Pancreas (tissue), 10 donors: ENCODE results near the gene IGFL4. TPM values are rescaled to one million over a fixed set of nuclear protein-coding genes. Genes with fewer than 3 reads are reported as not detected.
"Not testable (repeated sequence)": the region's sequence is repeated elsewhere in the genome, so short reads cannot be mapped to it uniquely, and the experiment has no call there.

ENCODE experiments used
- ATAC-seq, 4 donors: fragments of 200-7000 bp; cut with Tn5 transposase; one replicate each; pipeline versions ENCODE4 v1.8.0 to v1.9.1; 2020; ENCODE audit warnings: mild to moderate bottlenecking in 4 of 4, moderate library complexity in 4 of 4
- DNase-seq, 6 donors: peaks; one replicate each; pipeline ENCODE4 v3.0.0-alpha.2; 2020
- FAIRE-seq: peaks from 2 replicates; lab custom pipeline; 2012; peaks lifted over from hg19 to GRCh38; lab: Jason Lieb, UNC
- H3K27ac ChIP-seq, 4 donors: fragments of 200-600 bp; sonication (generic); 1 replicate in 3 of 4; 2 replicates in 1 of 4; pipeline versions ENCODE4 v1.5.0 to v1.8.0; 2020
- H3K27me3 ChIP-seq, 4 donors: fragments of 200-600 bp; one replicate each; pipeline ENCODE4 v1.8.0; 2021
- H3K36me3 ChIP-seq, 3 donors: fragments of 200-600 bp; sonication (generic) in 1 of 3; one replicate each; pipeline versions ENCODE4 v1.5.0 to v1.8.0; 2020 to 2021
- H3K4me1 ChIP-seq, 3 donors: fragments of 200-600 bp; one replicate each; pipeline ENCODE4 v1.8.0; 2021
- H3K4me3 ChIP-seq, 4 donors: fragments of 200-600 bp; sonication (generic) in 2 of 4; one replicate each; pipeline versions ENCODE4 v1.5.0 to v1.8.0; 2020 to 2021
- H3K9me3 ChIP-seq, 4 donors: fragments of 200-600 bp; one replicate each; pipeline ENCODE4 v1.8.0; 2021
- CTCF ChIP-seq, 4 donors: fragments of 200-600 bp; sonication (generic) in 3 of 4; IDR thresholded peaks; one replicate each; pipeline versions ENCODE4 v1.5.0 to v1.8.0; 2021; ENCODE audit warnings: antibody characterized with exemption in 4 of 4
- WGBS, 2 donors: extraction: QIAGEN DNeasy Blood & Tissue Kit; methylation state at CpG; one replicate each; pipeline ENCODE4 v1.1.7; 2013; 5-methylcytosine and 5-hydroxymethylcytosine counted together
- intact Hi-C, 3 donors: fragments of 100-400 bp; cut with DNase I; formaldehyde crosslinking; loops; one replicate each; pipeline versions ENCODE4 v1.11.1 to v1.14.2; 2022
- polyA plus RNA-seq, 2 donors: library from polyadenylated mRNA; stranded (reverse); fragments of 200-250 nt; gene quantifications; one replicate each; pipeline ENCODE4 v1.2.3, GENCODE V29; 2013
- total RNA-seq, 6 donors: library from RNA; stranded (reverse); fragmentation: NEBNext Ultra II Directional in 4 of 6; extraction: Animal tissue kit (Norgen Biotek cat#: 25700) in 4 of 6; gene quantifications; one replicate each; pipeline versions ENCODE4 v1.2.1 to v1.2.4, GENCODE V29; 2021 to 2023
- donor health status: healthy with polysubstance abuse.
- donor health status: DM: no; HTN: no; CAD: no; lungs with moderate emphysema.
- donor health status: DM: no; HTN: no; CAD: no.
- donor health status: control.
- donor health status: control.
- donor health status: Bipolar disorder and iron deficiency.
- donor health status: DM: yes; HTN: yes; CAD: no.
- donor health status: DM: no; HTN: no; CAD: no.
- donor health status: DM: no; HTN: no; CAD: no.
- donor health status: DM: yes; HTN: yes; CAD: no.

The IGFL4 gene
- total and polyA plus RNA-seq, 8 donors = 0.04 to 0.28 (median 0.18) TPM; not detected in 4

- H3K36me3 ChIP-seq, FAIRE-seq, H3K4me3 ChIP-seq, H3K4me1 ChIP-seq, H3K9me3 ChIP-seq, intact Hi-C loops, H3K27ac ChIP-seq: not testable (repeated sequence)
- peak in 3 of 4 donors; percentile 18 to 38 (median 28) for TF ChIP-seq CTCF (IDR thresholded peaks at IDR 0.05)
- WGBS, 2 donors = 23 to 24% methylated on average over 34 to 43 of the region's 71 CpGs
- H3K27me3 ChIP-seq = peaks cover 0 to 26% (median 10%) of the 10 kb centered on the region in 4 donors
- DNase-seq = peak in 4 of 6 donors; percentile 20 to 47 (median 43)
- ATAC-seq = peak; percentile 62 to 87 (median 82)
Measured at GRCh38 chr19:46078573-46079332, 38.0 kb upstream of the IGFL4 start.

- DNase-seq (no peak), ATAC-seq (no peak), FAIRE-seq (peak; percentile 20)
- Histone ChIP-seq H3K4me1 (peaks cover 0 to 6% (median 0%) of the 10 kb centered on the region in 3 donors), H3K4me3 (peak overlapping the region in 1 of 4 donors; percentile 39), H3K36me3 (no peaks in the 10 kb centered on the region), H3K27ac (no peak overlapping the region), H3K9me3 (no peaks in the 10 kb centered on the region), H3K27me3 (peaks cover 0 to 26% (median 10%) of the 10 kb centered on the region in 4 donors)
- intact Hi-C loops = no loop called here
- TF ChIP-seq CTCF (IDR thresholded peaks at IDR 0.05) = no peak
- WGBS, 2 donors = 14 to 16% methylated on average over 6 of the region's 6 CpGs
Measured at GRCh38 chr19:46077815-46078167, 37.0 kb upstream of the IGFL4 start.

- Histone ChIP-seq H3K4me1 (peaks cover 0 to 6% (median 0%) of the 10 kb centered on the region in 3 donors), H3K36me3 (no peaks in the 10 kb centered on the region), H3K27ac (no peak overlapping the region), H3K4me3 (peak overlapping the region in 2 of 4 donors; percentile 20 to 39), H3K9me3 (no peaks in the 10 kb centered on the region), H3K27me3 (peaks cover 0 to 27% (median 10%) of the 10 kb centered on the region in 4 donors)
- DNase-seq (peak; percentile 35 to 68 (median 46)), FAIRE-seq (no peak), ATAC-seq (peak; percentile 84 to 96 (median 94))
- WGBS, 2 donors = 2% methylated on average over 50 of the region's 50 CpGs
- TF ChIP-seq CTCF (IDR thresholded peaks at IDR 0.05) = peak; percentile 29 to 66 (median 49)
- intact Hi-C loops = no loop called here
Measured at GRCh38 chr19:46076951-46077814, 36.4 kb upstream of the IGFL4 start.

GRCh38 chr19:46076031-46076880, 35.5 kb upstream of the IGFL4 start:
- ATAC-seq = no peak
- peak; percentile 67 for FAIRE-seq
- DNase-seq = no peak
- whole genome bisulfite sequencing, 2 donors = 24 to 33% methylated on average over 9 of the region's 9 CpGs
- Histone ChIP-seq H3K4me1 (peaks cover 0 to 6% (median 0%) of the 10 kb centered on the region in 3 donors), H3K27me3 (peaks cover 0 to 32% (median 10%) of the 10 kb centered on the region in 4 donors), H3K27ac (no peak overlapping the region), H3K4me3 (no peak overlapping the region), H3K9me3 (no peaks in the 10 kb centered on the region), H3K36me3 (no peaks in the 10 kb centered on the region)
- no peak for TF ChIP-seq CTCF (IDR thresholded peaks at IDR 0.05)
- intact Hi-C loops = no loop called here
